Measurements from ENCODE around the gene TRIM17.

The TRIM17 gene

GRCh38 chr1:228366866-228367741, 49.6 kb downstream of the TRIM17 start:
- no peak for DNase-seq (ENCODE audit: low read depth)
- TF ChIP-seq, protein P1, sequence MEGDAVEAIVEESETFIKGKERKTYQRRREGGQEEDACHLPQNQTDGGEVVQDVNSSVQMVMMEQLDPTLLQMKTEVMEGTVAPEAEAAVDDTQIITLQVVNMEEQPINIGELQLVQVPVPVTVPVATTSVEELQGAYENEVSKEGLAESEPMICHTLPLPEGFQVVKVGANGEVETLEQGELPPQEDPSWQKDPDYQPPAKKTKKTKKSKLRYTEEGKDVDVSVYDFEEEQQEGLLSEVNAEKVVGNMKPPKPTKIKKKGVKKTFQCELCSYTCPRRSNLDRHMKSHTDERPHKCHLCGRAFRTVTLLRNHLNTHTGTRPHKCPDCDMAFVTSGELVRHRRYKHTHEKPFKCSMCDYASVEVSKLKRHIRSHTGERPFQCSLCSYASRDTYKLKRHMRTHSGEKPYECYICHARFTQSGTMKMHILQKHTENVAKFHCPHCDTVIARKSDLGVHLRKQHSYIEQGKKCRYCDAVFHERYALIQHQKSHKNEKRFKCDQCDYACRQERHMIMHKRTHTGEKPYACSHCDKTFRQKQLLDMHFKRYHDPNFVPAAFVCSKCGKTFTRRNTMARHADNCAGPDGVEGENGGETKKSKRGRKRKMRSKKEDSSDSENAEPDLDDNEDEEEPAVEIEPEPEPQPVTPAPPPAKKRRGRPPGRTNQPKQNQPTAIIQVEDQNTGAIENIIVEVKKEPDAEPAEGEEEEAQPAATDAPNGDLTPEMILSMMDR (IDR thresholded peaks at IDR 0.05; ENCODE audit: low read depth, low read length, missing control alignments), result no peak
- no peak overlapping the region for H3K4me3 ChIP-seq (ENCODE audit: low read depth, low read length)

DNA sequence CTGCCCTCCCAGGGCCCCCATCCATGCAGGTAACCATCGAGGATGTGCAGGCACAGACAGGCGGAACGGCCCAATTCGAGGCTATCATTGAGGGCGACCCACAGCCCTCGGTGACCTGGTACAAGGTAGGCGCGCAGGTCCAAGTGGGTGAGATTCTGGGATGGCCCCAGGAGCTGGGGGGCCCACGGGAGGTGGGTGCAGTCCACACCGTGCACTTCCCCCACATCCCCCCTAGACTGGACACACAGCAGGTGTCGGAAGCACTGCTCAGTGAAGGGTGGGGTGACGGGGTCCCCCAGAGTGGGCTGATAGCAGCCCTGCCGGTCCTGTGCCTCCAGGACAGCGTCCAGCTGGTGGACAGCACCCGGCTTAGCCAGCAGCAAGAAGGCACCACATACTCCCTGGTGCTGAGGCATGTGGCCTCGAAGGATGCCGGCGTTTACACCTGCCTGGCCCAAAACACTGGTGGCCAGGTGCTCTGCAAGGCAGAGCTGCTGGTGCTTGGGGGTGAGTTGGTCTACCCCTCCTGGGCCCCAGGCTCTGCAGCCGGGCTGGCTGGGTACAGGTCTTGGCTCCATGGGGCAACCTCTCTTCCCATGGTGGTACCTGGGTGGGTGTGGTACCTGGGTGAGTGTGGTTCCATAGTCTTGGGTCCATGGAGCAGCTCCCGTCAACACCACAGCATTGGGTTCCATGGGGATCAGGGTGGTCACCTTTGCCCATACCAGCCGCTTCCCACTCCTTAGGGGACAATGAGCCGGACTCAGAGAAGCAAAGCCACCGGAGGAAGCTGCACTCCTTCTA, 50.4 kb downstream of the TRIM17 start:
- TF ChIP-seq, protein P1 (IDR thresholded peaks at IDR 0.05; ENCODE audit: low read depth, low read length, missing control alignments), result no peak
- no peak for DNase-seq (ENCODE audit: low read depth)
- no peak overlapping the region for H3K4me3 ChIP-seq (ENCODE audit: low read depth, low read length)

DNA sequence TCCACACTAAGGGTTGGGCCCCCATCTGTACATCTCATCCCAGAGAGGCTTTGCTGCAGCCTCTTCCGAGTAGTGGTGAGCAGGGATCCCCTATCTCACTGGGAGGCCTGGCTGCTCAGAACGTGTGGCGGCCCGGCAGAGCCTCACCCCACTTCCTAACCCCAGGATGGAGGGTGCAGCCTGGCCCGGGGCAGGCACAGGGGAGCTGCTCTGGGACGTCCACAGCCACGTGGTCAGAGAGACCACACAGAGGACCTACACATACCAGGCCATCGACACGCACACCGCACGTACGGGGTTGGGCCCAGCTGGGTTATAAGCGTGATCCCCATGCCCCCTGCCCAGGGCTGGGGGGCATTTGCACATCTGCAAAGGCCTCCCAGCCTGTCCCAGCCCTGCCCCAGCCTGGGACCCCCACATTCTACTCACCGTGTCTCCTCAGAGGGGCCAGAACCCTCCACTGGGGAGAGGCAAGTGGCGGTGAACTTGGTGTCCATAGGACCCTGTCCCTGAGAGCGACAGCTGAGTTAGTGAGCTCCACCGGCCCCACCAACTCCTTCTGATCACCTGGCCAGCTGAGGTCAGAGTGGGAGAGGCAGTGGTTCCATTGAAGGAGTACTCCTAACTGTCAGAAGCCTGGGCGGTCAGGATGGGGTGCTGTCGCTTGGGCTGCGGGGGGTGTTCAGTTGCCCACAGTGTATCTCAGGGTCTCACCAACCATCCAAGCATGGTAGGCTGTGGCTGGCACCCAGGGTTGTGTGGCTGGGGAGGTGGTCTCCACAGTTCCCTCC, 51.2 kb downstream of the TRIM17 start:
- TF ChIP-seq, protein P1 (IDR thresholded peaks at IDR 0.05; ENCODE audit: low read depth, low read length, missing control alignments), result no peak
- DNase-seq (ENCODE audit: low read depth), result no peak
- no peak overlapping the region for H3K4me3 ChIP-seq (ENCODE audit: low read depth, low read length)

DNA sequence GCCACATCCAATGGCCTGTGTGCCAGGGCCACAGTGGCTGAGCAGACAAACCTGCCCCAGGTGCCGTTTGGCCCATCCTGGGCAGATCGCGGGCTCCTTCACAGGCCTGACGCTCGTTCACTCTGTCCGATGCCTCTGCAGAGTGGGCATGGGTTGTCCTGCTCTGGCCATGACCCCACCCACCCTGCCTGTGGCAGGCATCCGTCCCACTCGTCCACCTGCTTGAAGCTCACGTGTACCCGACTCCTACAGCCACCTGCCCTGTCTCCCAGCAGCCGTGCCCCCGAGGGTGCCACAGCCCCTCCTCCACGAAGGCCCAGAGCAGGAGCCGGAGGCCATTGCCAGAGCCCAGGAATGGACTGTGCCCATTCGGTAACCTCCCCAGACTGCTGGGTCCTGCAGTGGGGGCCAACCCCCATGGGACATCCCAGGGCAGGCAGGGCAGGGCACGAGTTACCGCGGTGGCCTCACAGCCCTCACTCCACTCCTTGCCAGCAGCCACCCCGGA, 51.9 kb downstream of the TRIM17 start:
- TF ChIP-seq, protein P1 (IDR thresholded peaks at IDR 0.05; ENCODE audit: low read depth, low read length, missing control alignments), result no peak
- no peak for DNase-seq (ENCODE audit: low read depth)
- no peak overlapping the region for H3K4me3 ChIP-seq (ENCODE audit: low read depth, low read length)

- TF ChIP-seq, protein P1 (IDR thresholded peaks at IDR 0.05; ENCODE audit: low read depth, low read length, missing control alignments), result no peak
Observed at GRCh38 chr1:228364068-228364705, 52.5 kb downstream of the TRIM17 start.

GRCh38 chr1:228363686-228364067, 53.0 kb downstream of the TRIM17 start:
- TF ChIP-seq, protein P1 (IDR thresholded peaks at IDR 0.05; ENCODE audit: low read depth, low read length, missing control alignments), result no peak
- H3K4me3 ChIP-seq (ENCODE audit: low read depth, low read length), result no peak overlapping the region
- DNase-seq (ENCODE audit: low read depth), result no peak

More at GRCh38 chr1:228364068-228364705, 52.5 kb downstream of the TRIM17 start:
- no peak for DNase-seq (ENCODE audit: low read depth)
- no peak overlapping the region for H3K4me3 ChIP-seq (ENCODE audit: low read depth, low read length)

Measured in GM12864 (cell line).